H54 (cell line): ENCODE data around the gene PCBD1.
"Not testable (repeated sequence)": the region's sequence is repeated elsewhere in the genome, so short reads cannot be mapped to it uniquely, and the experiment has no call there.

Experiments used
- DNase-seq: peaks from one replicate; pipeline ENCODE4 v3.0.0; 2011; ENCODE audit warnings: low spot score, mixed read lengths; ENCODE audit not compliant: insufficient read length
- FAIRE-seq: peaks from 3 replicates; lab custom pipeline; 2011; peaks lifted over from hg19 to GRCh38; lab: Jason Lieb, UNC
- POLR2A ChIP-seq: IDR thresholded peaks from 2 replicates; pipeline ENCODE4 v1.6.1; 2011; ENCODE audit warnings: low read depth, mild to moderate bottlenecking, low read length

PCBD1 gene

DNA sequence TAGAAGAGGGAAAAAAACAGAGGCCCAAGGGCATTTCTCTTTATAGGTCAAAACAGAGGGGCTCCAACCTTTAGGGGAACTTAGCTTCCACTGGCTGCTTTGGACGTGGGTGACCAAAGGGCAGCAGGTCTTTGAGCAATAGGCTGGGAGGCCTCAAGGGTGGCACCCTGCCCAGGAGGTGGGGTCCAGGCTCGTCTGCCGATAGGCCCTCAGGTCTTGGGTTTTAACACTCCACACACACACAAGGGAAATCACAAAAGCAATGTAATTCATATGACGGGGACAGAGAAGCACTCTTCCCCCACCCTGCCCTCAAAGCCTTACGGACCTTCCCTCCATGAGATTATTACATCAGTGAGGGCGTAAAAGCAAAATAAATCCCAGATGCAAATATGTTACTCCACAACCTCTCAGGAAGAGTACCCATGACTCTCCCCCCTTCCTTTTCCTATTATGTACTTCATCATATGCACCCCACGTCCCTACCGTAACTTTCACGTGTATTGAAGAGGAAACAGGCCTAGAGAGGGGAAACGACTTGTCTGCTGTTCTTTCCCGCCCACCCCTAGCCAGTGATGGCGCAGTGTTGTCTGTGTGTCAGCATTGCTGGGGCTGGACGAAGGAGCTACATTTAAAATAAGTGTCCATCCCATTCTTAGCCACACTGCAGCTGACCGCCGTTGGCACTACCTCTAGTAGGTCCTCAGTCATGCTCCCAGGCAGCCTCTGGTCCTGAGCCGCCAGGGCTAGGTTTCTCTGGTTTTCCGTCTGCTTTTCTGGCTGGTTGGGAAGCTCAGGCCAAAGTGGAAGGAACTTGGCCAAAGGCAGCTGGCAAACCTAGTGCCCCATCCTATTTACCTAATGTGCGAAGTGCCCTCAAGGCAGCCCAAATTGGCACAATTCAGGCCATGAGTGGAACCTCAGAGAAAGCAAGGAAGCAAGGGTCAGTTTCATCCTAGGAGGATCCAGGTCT, 2.1 kb downstream of the PCBD1 start:
- DNase-seq (no peak), FAIRE-seq (no peak)
- TF ChIP-seq POLR2A: no peak

DNA sequence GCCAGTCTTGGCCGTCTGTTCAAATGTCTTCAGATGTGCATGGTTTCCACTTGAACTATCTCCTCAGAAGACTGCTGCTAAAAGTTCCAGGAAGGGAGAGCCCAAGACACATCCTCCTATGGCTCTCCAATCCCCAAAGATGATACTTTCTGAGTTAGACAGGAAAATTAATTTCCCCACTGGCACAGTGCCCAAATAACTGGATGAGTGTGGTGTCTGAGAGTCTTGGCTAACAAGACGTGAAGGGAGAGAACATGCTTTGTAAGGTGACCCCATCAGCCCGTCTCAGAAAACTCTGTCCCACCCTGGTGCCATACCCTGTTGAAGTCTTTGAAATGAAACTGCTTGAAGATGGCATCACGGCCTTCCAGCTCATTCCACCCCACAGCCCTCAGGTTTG, 2.9 kb downstream of the PCBD1 start:
- DNase-seq (no peak), FAIRE-seq (no peak)
- no peak for TF ChIP-seq POLR2A

DNA sequence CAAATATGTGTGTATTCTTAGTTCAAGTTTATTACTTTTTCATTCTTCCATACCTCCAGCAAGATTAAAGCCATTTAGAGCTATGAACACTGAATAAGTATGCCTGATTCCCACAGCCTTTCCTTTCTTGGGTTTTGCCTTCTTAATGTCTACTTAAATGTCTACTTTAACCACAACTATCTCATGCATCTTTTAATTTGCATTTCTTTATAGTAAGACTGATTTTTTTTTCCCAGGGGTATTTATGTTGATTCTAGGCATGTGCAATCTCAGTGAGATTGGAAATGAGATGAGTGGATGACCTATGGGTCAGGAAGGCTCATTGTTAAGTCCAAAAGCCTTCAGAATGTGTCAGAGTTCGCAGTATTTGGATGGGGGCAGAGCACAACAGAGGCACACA, 3.6 kb downstream of the PCBD1 start:
- DNase-seq (no peak), FAIRE-seq (no peak)
- TF ChIP-seq POLR2A: no peak

DNA sequence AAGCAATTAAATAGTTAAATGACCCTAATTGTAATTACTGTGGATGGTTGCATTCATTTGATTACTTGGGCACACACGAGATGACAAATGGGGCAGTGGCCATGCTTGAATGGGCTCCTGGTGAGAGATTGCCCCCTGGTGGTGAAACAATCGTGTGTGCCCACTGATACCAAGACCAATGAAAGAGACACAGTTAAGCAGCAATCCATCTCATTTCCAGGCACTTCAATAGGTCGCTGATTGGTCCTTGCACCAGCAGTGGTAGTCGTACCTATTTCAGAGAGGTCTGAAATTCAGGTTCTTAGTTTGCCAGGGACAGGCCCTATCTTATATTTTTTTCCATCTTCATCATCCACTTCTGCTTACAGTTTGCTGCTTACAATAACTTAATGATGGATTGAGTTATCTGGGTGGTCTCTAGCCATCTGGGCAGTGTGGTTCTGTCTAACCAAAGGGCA, 8.3 kb downstream of the PCBD1 start:
- TF ChIP-seq POLR2A: no peak
- FAIRE-seq (peak; percentile 88), DNase-seq (peak; percentile 83)

DNA sequence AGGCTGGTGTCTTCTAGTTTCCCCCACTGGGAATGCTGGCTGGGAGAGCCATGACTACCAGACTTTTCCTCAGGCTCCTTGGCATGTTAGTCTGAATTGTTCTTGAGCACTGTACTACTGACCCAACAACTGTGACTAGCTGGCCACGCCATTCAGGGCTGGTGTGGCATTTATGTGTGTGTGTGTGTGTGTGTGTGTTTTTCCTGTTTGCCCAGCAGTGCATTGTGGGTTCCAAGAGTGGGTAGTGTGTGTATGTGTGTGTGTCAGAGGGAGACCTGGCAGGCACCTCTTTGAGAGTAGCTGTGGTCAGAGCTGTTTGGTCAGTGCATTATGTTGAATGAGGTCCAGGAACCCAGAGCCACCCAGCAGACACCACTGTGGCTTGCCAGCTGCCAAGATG, 9.2 kb downstream of the PCBD1 start:
- FAIRE-seq (no peak), DNase-seq (no peak)
- TF ChIP-seq POLR2A: no peak

DNA sequence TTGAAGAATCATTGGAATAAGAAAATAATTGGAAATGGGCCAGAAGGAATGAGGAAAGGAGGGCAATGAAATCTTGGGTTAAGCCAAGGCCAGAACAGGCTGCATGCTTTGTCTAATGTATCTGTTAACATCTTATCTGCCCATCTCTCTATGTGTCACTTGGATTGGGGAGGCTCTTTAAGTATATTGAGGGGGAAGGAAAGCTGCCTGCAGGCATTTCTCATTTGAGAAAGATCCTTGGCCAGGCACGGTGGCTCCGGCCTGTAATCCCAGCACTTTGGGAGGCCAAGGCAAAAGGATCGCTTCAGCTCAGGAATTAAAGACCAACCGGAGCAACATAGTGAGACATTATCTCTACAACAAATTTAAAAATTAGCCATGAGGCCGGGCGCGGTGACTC, 14.3 kb downstream of the PCBD1 start:
- no peak for TF ChIP-seq POLR2A
- FAIRE-seq: no peak

DNA sequence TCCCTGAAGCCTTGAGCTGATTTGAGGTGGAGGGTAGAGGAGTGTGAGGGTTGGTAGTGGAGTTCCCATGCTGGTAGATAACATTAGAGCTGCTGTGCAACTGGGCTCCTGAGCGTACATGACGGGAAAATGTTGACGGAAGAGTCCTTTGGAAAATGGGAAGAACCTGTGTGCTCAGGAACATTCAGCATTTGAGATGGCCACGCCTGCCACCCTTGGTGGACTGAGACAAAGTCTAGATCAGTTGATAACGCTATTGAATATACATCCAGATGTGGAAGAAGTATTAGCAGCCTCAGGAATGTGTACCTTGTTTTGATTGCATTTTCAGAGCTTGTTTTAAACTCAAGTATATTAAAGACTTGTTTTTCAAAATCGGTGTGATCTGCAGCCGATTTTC, 16.1 kb downstream of the PCBD1 start:
- TF ChIP-seq POLR2A: no peak
- FAIRE-seq: no peak
- no peak for DNase-seq

More for the DNA sequence above, 14.3 kb downstream of the PCBD1 start:
- no peak for DNase-seq

DNA sequence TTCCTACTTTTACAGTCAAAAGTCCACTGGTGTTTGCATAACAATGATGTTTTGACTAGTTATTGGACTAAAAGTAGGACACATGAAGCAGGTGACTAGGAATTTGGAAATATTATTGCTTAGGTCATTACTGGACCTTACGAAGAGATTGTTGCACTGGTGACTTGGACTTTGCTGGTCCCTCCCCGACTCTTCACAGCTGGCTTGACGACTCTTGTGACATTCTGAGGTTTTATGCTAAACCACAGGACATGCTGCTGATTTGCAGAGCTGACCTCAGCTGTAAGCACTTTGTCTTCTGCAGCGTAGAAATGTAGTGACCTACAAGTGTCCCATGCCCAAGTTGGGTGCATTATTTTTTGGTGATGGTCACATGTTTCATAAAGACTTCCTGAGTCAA, 21.9 kb downstream of the PCBD1 start:
- TF ChIP-seq POLR2A: no peak
- DNase-seq: no peak
- FAIRE-seq: peak; percentile 64

DNA sequence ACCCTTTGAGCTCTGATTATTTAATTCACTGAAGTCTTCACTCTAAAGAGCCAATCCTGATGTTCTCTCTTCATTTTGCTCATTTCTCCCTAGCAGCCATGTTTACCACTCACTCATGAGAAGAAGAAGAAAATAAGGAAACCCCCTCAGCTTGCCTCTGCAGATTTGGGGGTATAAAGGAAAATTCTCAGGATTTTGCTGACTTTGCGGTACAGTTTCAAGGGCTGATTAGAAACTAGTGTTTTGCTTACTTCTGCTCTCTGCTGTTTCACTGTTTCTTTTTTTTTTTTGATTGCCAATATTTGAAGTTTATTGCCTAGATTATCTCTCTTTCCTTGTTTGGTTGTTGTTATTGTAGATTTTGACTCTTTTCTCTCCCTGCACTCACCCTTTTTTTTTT, 23.4 kb downstream of the PCBD1 start:
- TF ChIP-seq POLR2A: no peak
- FAIRE-seq: no peak
- no peak for DNase-seq

DNA sequence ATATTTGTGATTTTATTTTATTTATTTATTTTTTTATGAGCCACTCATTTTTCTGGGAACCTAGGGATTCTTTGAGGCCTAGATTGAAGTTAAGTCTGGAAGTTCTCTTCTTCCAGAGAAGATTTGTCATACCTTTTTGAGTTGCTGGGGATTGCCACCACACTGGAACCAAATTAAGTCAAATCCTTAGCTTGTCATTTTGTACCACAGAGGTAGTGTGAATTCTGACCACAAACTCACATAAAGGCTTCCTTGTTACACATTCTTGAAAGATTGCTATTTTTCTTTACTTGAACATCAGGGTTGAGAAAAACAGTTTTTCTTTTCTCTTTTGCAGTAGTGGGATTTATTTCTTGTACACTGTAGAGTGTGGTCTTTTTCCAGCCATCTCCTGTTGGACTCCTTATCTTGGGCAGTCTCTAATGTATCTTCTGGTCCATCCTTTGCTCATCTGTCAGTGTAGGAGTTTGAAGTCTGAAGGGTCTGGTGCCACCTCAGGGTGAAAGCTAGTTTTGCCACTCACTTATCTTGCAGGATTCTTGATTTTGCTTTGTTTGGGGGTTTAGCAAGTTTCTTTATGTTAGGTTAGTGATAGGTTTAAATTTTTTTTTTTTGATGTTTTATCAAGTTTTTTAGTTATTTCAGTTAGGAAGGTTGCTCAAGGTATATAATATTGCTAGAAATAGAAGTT, 24.8 kb downstream of the PCBD1 start:
- FAIRE-seq (peak; percentile 85), DNase-seq (no peak)
- TF ChIP-seq POLR2A: no peak

DNA sequence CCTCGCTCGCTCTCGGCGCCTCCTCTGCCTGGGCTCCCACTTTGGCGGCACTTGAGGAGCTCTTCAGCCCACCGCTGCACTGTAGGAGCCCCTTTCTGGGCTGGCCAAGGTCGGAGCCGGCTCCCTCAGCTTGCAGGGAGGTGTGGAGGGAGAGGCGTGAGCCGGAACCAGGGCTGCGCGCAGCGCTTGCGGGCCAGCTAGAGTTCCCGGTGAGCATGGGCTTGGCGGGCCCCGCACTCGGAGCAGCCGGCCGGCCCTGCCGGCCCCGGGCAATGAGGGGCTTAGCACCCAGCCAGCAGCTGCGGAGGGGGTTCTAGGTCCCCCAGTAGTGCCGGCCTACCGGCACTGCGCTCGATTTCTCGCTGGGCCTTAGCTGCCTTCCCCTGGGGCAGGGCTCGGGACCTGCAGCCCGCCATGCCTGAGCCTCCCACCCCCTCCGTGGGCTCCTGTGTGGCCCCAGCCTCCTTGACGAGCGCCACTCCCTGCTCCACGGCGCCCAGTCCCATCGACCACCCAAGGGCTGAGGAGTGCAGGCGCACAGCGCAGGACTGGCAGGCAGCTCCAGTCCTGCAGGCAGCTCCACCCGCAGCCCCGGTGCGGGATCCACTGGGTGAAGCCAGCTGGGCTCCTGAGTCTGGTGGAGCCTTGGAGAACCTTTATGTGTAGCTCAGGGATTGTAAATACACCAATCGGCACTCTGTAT, 26.7 kb downstream of the PCBD1 start:
- FAIRE-seq, DNase-seq: not testable (repeated sequence)

DNA sequence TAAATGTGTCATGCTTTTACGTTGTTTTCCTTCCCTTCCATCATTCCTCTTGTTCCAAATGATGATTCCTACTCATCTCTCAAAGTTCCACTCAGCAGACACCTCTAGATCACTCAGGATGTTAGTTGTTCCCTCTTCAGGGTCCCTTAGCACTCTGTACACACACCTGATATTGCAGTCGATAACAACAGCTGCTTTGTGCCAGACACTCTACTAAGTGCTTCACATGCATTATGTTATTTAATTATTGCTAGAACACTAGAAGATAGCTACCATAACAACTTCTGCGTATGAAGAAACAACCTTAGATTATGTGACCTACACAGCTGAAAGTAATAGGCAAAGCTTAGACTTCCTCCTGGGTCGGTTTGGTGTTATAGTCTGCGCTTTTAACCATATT, 29.6 kb downstream of the PCBD1 start:
- FAIRE-seq: no peak
- no peak for TF ChIP-seq POLR2A
- DNase-seq: no peak

DNA sequence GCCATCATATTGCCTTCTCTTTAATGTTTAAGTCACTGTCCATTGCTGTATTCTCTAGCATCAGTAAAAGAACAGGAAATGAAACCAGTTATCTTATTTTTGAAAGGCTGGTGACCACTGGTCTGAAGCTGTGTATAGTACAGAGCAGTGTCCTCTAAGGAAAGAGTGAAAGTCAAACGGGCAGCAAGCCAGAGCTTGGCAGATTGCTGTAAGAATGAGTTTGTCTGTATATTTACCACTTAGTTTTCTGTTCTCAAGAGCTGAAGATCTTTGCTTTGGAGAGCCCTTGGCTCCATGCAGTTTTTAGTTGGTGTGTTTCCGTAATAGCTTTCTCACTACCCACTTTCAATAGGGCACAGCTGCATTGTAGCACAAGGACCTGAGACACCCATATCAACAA, 31.9 kb downstream of the PCBD1 start:
- DNase-seq (no peak), FAIRE-seq (no peak)
- no peak for TF ChIP-seq POLR2A

DNA sequence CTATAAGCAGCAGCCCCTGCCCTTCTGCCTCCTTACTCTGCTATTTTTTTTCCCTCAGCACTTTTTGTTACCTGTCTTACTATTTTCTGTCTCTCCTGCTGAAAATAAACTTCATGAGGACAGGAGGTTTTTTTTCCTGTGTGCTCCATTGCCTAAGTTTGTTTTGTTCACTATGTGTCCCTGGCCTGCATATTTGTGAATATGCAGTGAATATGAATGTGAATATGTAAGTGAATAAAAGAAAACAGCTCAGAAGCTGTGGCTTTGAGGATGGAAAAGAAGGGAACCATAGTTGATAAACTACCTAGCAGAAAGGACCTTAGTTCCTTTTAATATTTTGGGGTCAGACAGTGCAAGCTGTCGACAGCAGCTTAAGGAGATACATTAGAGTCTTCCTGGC, 34.9 kb downstream of the PCBD1 start:
- DNase-seq (no peak), FAIRE-seq (no peak)

More for the DNA sequence above, 34.9 kb downstream of the PCBD1 start:
- TF ChIP-seq POLR2A: no peak
